GM12872 (cell line): Measurements from ENCODE around the gene ESR2.
A peak's percentile ranks its signal among the peaks of the same experiment; 100 is the strongest.

ENCODE experiments used
- TF ChIP-seq, protein P1 (sequence below): IDR thresholded peaks from 3 replicates; pipeline ENCODE4 v1.5.1; 2011; ENCODE audit warnings: low read depth, mild to moderate bottlenecking, low read length, moderate library complexity; ENCODE audit not compliant: insufficient read depth

ESR2 gene

DNA sequence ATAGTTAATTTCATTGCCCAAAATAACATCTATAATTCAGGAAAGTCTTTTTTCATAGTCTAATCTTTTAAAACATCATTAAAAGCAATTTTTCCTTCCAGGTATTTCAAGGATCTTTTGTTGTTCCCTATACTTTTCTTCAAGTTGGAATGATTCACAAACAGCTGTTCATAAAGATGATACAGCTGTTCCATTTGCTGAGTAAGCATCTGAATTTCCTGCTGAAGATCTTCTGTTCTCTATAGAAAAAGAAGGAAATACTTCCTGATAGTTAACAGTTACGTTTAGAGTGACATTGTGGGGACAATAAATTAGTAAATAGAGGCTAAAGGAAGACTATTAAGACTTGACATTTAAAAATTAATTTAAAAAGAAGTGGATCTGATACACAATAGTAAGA, 30.3 kb upstream of the ESR2 start:
- TF ChIP-seq, protein P1, sequence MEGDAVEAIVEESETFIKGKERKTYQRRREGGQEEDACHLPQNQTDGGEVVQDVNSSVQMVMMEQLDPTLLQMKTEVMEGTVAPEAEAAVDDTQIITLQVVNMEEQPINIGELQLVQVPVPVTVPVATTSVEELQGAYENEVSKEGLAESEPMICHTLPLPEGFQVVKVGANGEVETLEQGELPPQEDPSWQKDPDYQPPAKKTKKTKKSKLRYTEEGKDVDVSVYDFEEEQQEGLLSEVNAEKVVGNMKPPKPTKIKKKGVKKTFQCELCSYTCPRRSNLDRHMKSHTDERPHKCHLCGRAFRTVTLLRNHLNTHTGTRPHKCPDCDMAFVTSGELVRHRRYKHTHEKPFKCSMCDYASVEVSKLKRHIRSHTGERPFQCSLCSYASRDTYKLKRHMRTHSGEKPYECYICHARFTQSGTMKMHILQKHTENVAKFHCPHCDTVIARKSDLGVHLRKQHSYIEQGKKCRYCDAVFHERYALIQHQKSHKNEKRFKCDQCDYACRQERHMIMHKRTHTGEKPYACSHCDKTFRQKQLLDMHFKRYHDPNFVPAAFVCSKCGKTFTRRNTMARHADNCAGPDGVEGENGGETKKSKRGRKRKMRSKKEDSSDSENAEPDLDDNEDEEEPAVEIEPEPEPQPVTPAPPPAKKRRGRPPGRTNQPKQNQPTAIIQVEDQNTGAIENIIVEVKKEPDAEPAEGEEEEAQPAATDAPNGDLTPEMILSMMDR, result no peak

GRCh38 chr14:64303471-64303917, 9.3 kb upstream of the ESR2 start:
- TF ChIP-seq, protein P1, result peak; percentile 64

DNA sequence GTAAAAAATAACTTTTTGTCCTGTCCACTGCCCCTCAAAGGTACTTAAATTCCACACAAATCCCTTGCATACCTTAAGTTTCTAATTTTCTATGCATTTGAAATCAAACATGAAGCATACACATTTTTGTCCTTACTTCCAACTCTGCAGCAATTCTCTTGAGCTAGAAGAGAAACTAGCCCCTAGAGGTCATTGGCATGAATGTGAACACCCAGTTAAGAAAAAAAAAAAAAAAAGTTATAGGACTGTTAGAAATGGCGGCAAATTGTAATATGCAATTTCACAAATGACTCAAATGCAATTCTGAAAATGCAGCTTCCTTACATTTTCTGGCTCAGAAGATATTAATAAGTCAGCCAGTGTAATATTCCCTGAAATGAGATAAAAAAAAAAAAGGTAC, 4.6 kb upstream of the ESR2 start:
- TF ChIP-seq, protein P1, result no peak

GRCh38 chr14:64296561-64296960, 2.4 kb upstream of the ESR2 start:
- TF ChIP-seq, protein P1, result no peak

DNA sequence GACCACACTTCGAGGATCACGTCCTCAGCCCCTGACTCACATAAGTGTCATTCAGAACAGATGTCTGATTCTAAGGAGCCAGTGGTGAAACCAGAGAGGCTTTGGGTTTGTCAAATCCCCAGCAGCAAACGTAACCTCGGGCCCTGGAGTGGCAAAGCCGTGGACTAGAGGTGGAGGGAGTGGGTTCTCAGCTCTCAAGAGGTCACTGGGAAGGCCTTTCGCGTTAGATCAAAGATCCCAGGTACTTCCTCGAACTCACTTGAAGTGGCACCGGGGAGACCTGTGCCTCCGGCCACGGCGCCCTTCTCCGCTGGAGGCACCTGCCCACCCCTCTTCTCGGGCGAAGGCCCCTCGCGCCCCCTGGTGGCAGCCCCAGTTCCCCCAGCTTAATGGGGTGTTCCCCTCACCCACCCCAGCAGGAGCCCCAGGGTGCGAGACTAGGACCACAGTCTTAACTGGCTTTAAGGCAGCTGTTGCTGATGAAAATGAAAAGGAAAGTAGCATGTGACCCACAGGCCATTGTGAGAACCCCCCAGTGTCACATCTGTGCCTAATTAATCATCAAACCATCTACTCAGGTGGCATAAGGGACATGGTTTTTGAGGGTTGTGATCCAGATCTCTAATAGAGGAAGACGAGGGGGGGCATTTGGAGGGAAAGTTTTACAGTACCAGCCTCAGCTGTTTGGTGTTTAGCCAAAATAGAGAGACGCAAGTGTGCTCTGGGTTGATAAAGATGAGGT, 672 bp upstream of the ESR2 start:
- TF ChIP-seq, protein P1, result peak; percentile 94

DNA sequence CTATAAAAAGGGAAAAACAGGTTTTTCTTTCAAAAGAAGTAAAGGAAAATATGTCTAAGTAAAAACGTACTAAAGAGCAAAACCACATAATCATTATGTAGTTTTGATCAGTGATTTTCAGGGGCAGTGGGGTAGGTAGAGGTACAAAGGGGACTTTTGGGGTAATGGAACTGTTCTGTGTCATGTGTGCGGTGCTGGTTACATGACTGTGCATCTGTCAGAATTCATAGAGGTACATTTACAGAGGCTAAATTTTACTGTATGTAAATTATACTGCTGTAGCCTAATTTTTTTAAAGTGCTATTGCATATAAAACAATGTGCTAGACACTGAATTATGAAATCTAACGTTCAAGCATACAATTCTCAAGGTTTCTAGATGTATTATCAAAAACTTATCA, 2.0 kb downstream of the ESR2 start:
- TF ChIP-seq, protein P1, result no peak

DNA sequence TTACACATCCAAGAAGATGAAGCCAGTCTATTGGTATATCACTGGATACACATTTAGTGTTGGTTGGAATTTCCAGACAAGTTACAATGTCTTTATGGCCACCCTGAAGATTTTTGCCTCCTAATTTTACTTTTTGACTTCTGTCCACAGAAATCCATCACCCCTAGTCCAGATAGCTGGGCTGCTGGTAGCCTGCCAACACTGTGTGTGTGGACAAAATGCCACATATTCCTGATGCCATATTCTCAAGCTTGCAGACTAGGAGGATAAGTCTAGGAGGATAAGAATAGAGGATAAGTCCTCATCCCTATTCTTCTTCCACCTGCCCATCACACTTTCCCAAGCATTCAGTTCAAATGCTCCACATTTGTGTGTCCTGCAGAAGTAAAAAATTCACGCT, 4.6 kb downstream of the ESR2 start:
- TF ChIP-seq, protein P1, result no peak
